Body of pancreas (tissue), 4 donors: Measurements from ENCODE around the gene BRICD5.

ENCODE experiments used
- CTCF ChIP-seq, 7 experiments: fragments of 450-650 bp in 4 of 7; fragments of 200-600 bp in 3 of 7; sonication (generic) in 3 of 7; IDR thresholded peaks; one replicate each; pipeline ENCODE4 v1.5.1; 2016 to 2019; ENCODE audit warnings: antibody characterized with exemption in 7 of 7
- POLR2A ChIP-seq, 3 donors: fragments of 450-650 bp; IDR thresholded peaks; one replicate each; pipeline ENCODE4 v1.6.1; 2016; ENCODE audit warnings: antibody characterized with exemption in 3 of 3, mild to moderate bottlenecking in 2 of 3

GRCh38 chr16:2179576-2179975 is 31.1 kb downstream of the BRICD5 start:
- TF ChIP-seq CTCF (IDR thresholded peaks at IDR 0.05): no peak
- no peak for TF ChIP-seq POLR2A (IDR thresholded peaks at IDR 0.05)
